Measurements from ENCODE around the gene C22orf39.

The C22orf39 gene, protein sequence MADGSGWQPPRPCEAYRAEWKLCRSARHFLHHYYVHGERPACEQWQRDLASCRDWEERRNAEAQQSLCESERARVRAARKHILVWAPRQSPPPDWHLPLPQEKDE

DNA sequence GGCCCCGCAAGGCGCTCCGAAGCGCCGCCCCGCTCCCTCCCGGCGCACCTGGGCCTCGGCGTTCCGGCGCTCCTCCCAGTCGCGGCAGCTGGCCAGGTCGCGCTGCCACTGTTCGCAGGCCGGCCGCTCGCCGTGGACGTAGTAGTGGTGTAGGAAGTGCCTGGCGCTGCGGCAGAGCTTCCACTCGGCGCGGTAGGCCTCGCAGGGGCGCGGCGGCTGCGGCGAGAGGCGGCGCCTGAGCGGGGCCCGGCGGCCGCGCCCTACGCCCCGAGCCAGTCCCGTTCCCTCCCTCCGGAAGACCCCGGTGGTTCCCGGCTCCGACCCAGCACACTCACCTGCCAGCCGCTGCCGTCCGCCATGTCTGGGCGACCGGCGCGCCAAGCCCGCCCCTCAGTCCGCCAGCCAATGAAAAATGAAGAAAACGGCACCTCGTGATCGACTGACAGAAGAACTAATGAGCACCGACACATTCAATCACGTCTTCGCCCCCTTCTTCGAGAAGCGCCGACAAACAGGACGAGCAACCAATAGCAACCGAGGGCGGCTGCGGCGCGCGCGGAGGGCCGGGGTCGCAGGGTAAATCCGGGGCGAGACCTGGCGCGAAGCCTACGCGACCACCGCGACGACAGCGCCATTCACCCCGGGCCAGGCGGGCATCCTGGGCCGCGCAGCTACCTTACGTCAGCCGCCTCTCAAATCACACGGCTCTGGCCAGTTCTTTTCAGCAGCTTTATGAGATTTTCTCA is at the start of gene C22orf39:
Gene C22orf39, minus strand, starts transcription at position 382 of the 746 bp plus-strand sequence. Its CDS starts 23 bp downstream, at position 359.
- peak; percentile 60 to 85 for DNase-seq

- no peak for DNase-seq
Observed at GRCh38 chr22:19497245-19497644, 49.7 kb upstream of the C22orf39 start.

- no peak for DNase-seq
Observed at GRCh38 chr22:19496324-19496630, 48.8 kb upstream of the C22orf39 start.

GRCh38 chr22:19495562-19496323 is 48.2 kb upstream of the C22orf39 start:
- DNase-seq, result no peak

DNA sequence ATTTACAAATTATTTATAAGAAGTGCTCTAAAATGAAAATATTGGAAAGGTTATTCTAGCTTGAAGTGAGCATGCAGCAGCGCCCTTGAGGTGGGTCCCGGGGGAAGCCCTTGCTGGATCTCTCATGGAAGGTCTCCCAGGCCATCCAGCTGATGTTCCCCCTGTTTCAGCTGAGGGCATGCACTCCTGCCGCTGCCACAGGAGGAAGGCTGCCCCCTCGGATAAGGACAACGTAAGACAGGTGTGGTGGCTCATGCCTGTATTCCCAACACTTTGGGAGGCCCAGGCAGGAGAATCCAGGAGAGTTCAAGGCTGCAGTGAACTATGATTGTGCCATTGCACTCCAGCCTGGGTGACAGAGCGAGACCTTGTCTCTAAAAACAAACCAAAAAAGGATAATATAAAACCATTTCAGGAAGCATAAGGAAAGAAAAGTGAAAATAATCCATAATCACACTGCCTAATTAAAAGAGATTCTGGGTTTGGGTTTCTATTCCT is 47.2 kb upstream of the C22orf39 start:
- no peak for DNase-seq

DNA sequence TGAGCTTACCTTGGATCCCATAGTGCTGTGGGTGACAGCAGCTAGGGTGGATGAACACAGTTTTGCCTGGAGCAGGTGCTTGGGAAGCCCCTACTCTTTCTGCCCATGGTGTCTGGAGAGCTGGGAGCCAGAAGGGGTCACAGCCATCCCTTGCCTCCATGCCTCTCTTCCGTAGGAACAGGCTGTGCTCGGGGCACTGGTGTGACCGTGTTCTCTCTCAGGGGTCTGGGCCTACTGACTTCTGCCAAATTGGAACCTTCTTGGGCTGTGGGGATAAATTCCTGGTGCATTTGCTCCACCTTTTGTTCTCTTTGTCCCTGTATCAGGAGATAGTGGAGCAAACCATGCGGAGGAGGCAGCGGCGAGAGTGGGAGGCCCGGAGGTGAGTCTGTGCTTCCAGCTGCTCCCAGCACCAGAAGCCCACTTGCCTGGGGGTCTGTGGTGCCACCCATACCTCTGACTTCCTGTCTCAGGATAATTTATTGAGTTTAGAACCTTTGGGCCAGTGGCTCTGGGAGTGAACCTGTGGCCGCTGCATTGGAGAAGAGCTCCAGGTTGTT is 46.6 kb upstream of the C22orf39 start:
- DNase-seq, result no peak

DNA sequence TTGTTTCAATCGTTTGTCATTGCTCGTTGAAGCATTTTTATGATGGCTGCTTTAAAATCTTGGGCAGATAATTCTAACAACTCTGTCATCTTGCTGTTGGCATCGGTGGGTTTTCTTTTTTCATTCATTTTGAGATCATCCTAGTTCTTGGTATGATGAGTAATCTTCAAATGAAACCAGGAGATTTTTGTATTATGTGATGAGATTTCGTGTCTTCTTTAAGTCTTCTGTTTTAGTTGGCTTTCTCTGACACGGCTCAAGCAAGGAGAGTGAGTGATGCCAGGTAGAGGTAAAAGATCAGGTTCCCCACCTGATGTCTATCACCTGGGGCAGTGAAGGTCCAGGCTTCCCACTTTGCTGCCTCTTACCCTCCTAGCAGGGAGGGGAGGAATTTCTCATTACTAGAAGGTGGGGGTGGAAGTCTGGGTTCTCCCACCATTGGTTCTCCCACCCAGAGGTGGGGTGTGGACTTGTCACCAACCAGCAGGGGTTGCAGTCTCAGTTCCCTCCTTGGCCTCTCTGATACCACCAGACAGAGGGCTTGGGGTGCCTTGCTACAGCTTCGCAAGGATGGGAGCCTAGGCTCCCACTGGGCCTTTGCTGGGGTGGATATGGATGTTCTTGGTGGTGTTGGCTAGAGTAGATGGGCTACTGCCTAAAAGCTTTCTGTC is 45.1 kb upstream of the C22orf39 start:
- no peak for DNase-seq

DNA sequence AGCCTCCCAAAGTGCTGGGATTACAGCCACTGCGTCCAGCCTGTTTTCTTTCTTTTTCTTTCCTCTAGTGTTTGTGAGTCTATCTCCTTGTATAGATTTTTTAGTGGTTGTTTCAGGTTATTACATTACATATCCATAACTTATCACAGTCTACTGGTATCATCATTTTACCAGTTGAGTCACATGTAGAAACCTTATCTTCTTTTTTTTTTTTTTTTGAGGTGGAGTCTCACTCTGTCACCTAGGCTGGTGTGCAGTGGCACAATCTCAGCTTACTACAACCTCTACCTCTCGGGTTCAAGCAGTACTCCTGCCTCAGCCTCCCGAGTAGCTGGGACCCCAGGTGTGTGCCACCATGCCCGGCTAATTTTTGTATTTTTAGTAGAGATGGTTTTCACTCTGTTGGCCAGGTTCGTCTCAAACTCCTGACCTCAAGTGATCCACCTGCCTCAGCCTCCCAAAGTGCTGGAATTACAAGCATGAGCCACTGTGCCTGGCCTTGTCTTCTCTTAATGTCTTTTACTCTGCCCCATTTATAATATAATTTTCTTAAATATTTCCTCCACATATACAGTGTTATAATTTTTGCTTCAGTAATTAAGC is 43.2 kb upstream of the C22orf39 start:
- DNase-seq, result no peak

- no peak for DNase-seq
Observed at GRCh38 chr22:19488884-19489843, 41.7 kb upstream of the C22orf39 start.

- no peak for DNase-seq
Observed at GRCh38 chr22:19488285-19488684, 40.8 kb upstream of the C22orf39 start.

- no peak for DNase-seq
Observed at GRCh38 chr22:19483481-19484244, 36.2 kb upstream of the C22orf39 start.

DNA sequence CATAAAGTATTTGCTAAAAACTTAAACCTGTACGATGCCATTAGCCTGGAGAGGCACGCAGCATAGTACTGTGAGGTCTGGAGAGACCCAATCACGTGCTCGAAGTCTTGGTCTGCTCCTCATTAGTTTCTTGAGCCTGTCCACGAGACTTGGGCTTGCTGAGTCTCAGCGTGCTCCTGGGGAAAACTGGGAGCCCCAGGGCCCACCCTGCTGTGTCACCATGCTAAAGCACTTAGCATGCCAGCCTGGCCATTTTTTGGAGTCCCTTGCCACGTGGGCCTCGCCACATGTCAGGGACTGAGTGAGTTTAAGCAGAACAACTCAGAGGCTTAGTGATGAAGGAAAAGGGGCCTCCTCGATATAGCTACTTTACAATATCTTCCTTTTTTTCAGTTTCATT is 34.8 kb upstream of the C22orf39 start:
- DNase-seq, result no peak

DNA sequence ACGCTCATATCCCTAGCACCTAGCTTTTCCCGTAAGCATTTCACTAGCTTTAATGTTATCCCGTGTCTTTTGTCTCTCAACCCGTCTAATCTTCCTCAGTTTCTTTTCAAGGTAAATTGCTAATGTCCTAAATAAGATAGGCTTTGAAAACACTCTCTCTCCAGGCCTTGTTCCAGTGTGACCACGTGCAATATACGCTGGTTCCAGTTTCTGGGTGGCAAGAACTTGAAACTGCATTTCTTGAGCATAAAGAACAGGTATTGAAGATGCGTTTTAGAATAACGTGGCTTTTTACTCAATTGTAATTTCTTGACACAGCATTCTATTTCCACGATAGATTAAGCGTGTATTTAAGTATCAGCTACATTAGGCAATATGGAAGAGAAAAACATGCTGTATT is 33.3 kb upstream of the C22orf39 start:
- DNase-seq, result no peak

- no peak for DNase-seq
Observed at GRCh38 chr22:19480173-19480568, 32.7 kb upstream of the C22orf39 start.

DNA sequence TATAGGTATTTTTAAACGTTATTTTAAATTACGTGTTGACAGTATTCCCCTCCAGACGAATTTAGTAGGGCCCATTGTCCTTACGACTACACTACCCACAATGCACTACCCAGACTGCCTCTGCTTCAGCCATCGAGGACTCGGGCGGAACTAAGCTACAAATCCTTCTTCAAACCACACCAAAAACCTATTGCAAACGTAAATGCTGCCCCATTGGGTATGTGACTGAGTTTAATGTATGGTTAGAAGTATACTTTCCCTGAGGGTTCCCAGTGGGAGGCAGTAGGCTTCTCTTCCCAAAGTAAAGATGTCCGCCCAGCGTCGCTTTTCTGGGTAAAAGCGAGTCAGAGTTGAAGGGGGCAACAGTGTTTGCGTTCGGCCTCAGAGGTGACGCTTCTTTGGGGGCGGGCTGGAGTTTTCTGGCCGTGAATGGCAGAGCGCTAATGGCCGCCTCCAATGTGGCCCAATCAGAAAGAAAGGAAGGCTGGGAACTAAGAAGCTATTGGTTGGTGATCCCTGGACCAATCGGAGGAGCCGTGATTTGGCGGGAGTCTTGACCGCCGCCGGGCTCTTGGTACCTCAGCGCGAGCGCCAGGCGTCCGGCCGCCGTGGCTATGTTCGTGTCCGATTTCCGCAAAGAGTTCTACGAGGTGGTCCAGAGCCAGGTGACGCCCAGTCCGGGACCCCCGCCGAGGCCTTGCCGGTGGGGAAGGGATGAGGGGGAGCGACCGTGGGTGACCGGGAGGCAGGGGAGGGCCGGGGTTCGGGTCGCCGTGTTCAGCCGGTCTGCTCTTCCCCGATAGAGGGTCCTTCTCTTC is 32.1 kb upstream of the C22orf39 start, which contains the start of gene CDC45:
Gene CDC45, plus strand, starts transcription at position 566 of the 818 bp plus-strand sequence. Its CDS starts 49 bp downstream, at position 615.
- DNase-seq, result peak; percentile 60 to 97

DNA sequence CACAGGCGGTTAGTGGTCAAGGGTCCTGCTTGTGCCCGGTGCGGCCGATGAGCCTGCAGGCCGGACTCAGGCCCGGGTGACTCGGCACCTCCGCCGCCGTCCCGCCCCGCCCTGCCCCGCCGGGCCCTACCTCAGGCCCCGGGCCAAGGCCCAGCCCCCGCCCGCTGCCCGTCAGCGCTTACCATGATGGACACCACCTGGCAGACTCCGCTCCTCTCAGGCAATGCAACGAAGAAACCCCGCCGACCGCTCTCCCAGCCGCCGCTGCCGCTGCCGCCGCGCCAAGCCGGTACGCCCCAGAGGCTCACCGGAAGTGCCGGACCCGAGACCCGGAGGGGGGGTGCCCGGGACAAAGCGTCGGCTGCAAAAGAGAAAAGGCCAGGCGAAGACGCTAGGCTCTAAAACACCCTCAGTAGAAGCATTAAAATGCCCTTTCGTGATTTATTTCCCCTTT is 31.4 kb upstream of the C22orf39 start, which contains the start of gene UFD1:
Gene UFD1, minus strand, starts transcription at position 293 of the 454 bp plus-strand sequence. Its CDS starts 108 bp downstream, at position 185.
- peak in 1 of 2 experiments; percentile 31 for DNase-seq

DNA sequence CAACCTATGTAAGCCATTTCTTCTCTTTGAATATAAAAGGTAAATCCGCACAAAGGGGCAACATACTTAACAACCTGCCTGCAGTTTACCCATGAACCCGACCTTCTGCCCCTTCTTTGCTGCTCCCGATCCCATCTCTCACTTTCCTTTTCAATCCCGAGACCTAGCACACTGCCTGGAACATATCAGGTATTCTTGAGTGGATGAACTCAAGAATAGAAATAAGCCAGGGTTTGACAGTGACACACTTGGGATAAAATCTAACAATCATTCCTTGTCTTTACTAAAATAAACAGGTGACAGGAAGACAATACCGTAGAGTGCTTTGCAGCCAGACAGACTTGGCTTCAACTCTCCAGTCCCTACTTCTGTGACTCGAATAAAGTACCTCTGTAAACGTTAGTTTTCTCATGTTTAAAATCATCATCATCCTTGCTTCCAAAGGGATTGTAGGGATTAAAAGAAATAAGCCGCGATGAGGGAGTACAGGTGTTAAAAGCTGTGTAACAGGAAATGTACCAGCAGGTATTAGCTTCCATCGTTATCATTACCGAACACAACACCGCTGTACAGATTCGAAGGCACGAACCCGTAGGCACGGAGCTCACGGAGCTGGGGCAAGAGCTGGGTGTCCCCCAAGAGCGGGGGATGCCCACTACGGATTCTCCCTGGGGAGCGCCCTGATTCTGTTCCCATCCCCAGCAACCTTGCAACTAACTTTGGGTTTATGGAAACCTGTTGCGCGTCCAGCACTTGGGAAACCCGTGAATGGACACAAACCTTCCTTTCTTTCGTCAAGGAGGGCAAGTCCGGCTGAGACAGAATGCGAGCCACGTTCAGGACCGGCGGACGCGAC is 30.8 kb upstream of the C22orf39 start:
- DNase-seq, result no peak
